Renal pelvis (tissue), 4 donors: ENCODE data around the gene PCDHA9. TPM values are rescaled to one million over a fixed set of nuclear protein-coding genes. Genes with fewer than 3 reads are reported as not detected.
"Not testable (repeated sequence)": the region's sequence is repeated elsewhere in the genome, so short reads cannot be mapped to it uniquely, and the experiment has no call there.

Experiments used
- DNase-seq: peaks from one replicate; pipeline ENCODE4 v3.0.0-alpha.2; 2013
- polyA plus RNA-seq, 3 donors: library from polyadenylated mRNA; unstranded; fragments of 120-200 nt; gene quantifications; one replicate each; pipeline ENCODE4 v1.2.1, GENCODE V29; 2013; ENCODE audit not compliant: insufficient read length in 3 of 3

Gene PCDHA9
- polyA plus RNA-seq, 3 donors, result 0.03 to 0.08 (median 0.06) TPM

GRCh38 chr5:140876541-140877261, 28.5 kb downstream of the PCDHA9 start:
- DNase-seq, result not testable (repeated sequence)

- no peak for DNase-seq
These were observed 29.0 kb downstream of the PCDHA9 start for GRCh38 chr5:140877262-140877581.

- DNase-seq, result no peak
These were observed 33.9 kb downstream of the PCDHA9 start, which contains the start of gene PCDHA13 for GRCh38 chr5:140881889-140882590. TSS of gene PCDHA13 (plus strand) at chr5:140882124. CDS start at chr5:140882269, 145 bp downstream.

GRCh38 chr5:140882591-140882899, 34.4 kb downstream of the PCDHA9 start:
- no peak for DNase-seq

GRCh38 chr5:140883373-140883772, 35.2 kb downstream of the PCDHA9 start:
- DNase-seq, result no peak

- DNase-seq, result no peak
These were observed 35.9 kb downstream of the PCDHA9 start for GRCh38 chr5:140883927-140884697.

Other genes starting within 250 kb of the PCDHA9 start
- 10 to 100 TPM in 2 of 3 donors, 1 to 10 TPM in 1; 8.4 to 10.6 (median 10.3) TPM for gene CD14, start 215.2 kb upstream of the PCDHA9 start, polyA plus RNA-seq
- 10 to 100 TPM; 16.5 to 25.0 (median 22.1) TPM for gene TMCO6, start 208.9 kb upstream of the PCDHA9 start, polyA plus RNA-seq
- 10 to 100 TPM; 83.0 to 99.7 (median 99.4) TPM for gene NDUFA2, start 200.8 kb upstream of the PCDHA9 start, polyA plus RNA-seq
- 100 to 1,000 TPM; 147 to 180 (median 177) TPM for gene IK, start 200.6 kb upstream of the PCDHA9 start, polyA plus RNA-seq
- gene WDR55, start 183.5 kb upstream of the PCDHA9 start, polyA plus RNA-seq, result 10 to 100 TPM; 14.4 to 19.2 (median 18.6) TPM
- under 1 TPM in 2 of 3 donors, not detected in 1; 0.44 to 0.58 TPM for gene DND1, start 174.8 kb upstream of the PCDHA9 start, polyA plus RNA-seq
- 10 to 100 TPM; 67.5 to 81.8 (median 75.1) TPM for gene HARS1, start 157.0 kb upstream of the PCDHA9 start, polyA plus RNA-seq
- 10 to 100 TPM; 43.1 to 62.8 (median 55.1) TPM for gene HARS2, start 156.9 kb upstream of the PCDHA9 start, polyA plus RNA-seq
- 100 to 1,000 TPM in 2 of 3 donors, 10 to 100 TPM in 1; 97.1 to 131 (median 127) TPM for gene ZMAT2, start 147.9 kb upstream of the PCDHA9 start, polyA plus RNA-seq
- under 1 TPM in 1 of 3 donors, not detected in 2; 0.15 TPM for gene PCDHA1, start 62.2 kb upstream of the PCDHA9 start, polyA plus RNA-seq
- under 1 TPM; 0.18 to 0.32 (median 0.20) TPM for gene PCDHA2, start 53.5 kb upstream of the PCDHA9 start, polyA plus RNA-seq
- gene PCDHA3, start 47.3 kb upstream of the PCDHA9 start, polyA plus RNA-seq, result under 1 TPM; 0.33 to 0.40 (median 0.38) TPM
- gene PCDHA4, start 41.3 kb upstream of the PCDHA9 start, polyA plus RNA-seq, result 1 to 10 TPM in 1 of 3 donors, under 1 TPM in 2; 0.73 to 1.2 (median 0.81) TPM
- gene PCDHA5, start 26.8 kb upstream of the PCDHA9 start, polyA plus RNA-seq, result under 1 TPM; 0.09 to 0.18 (median 0.14) TPM
- under 1 TPM; 0.25 to 0.37 (median 0.32) TPM for gene PCDHA6, start 20.4 kb upstream of the PCDHA9 start, polyA plus RNA-seq
- under 1 TPM; 0.19 to 0.47 (median 0.34) TPM for gene PCDHA7, start 14.1 kb upstream of the PCDHA9 start, polyA plus RNA-seq
- under 1 TPM in 1 of 3 donors, not detected in 2; 0.10 TPM for gene PCDHA8, start 7.2 kb upstream of the PCDHA9 start, polyA plus RNA-seq
- under 1 TPM; 0.33 to 0.59 (median 0.39) TPM for gene PCDHA10, start 7.5 kb downstream of the PCDHA9 start, polyA plus RNA-seq
- under 1 TPM; 0.05 to 0.24 (median 0.18) TPM for gene PCDHA11, start 20.6 kb downstream of the PCDHA9 start, polyA plus RNA-seq
- gene PCDHA12, start 26.9 kb downstream of the PCDHA9 start, polyA plus RNA-seq, result under 1 TPM in 2 of 3 donors, not detected in 1; 0.07 to 0.14 TPM
- under 1 TPM in 1 of 3 donors, not detected in 2; 0.07 TPM for gene PCDHA13, start 33.7 kb downstream of the PCDHA9 start, polyA plus RNA-seq
- under 1 TPM; 0.06 to 0.10 (median 0.06) TPM for gene PCDHAC1, start 77.9 kb downstream of the PCDHA9 start, polyA plus RNA-seq
- under 1 TPM; 0.29 to 0.71 (median 0.53) TPM for gene PCDHAC2, start 118.1 kb downstream of the PCDHA9 start, polyA plus RNA-seq
- under 1 TPM; 0.04 to 0.15 (median 0.08) TPM for gene PCDHB1, start 203.0 kb downstream of the PCDHA9 start, polyA plus RNA-seq
- 1 to 10 TPM; 4.5 to 8.4 (median 4.9) TPM for gene PCDHB2, start 246.2 kb downstream of the PCDHA9 start, polyA plus RNA-seq